ENCODE data around the gene UCK1.

Gene UCK1

DNA sequence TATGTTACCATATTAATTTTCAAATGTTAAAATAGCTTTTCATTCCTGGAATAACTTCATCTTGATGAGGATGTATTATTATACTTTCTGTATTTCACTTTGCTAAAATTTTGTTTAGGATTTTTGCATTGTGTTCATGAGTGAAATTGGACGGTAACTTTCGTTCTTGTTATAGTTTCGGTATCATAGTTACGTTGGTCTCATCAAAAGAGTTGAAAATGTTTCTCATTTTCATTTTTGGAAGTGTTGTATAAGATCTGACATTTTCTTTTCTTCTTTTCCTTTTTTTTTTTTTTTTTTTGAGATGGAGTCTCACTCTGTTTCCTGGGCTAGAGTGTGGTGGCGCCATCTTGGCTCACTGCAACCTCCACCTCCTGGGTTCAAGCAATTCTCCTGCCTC lies 34.3 kb upstream of the UCK1 start:
- H2AFZ ChIP-seq (ENCODE audit: low read depth, low read length): no peak overlapping the region
- no peaks in the 10 kb centered on the region for H3K79me2 ChIP-seq (ENCODE audit: low read length)
- no peaks in the 10 kb centered on the region; the same call in 1 of the 2 replicates for H3K9me3 ChIP-seq (ENCODE audit: insufficient read depth, low read length)
- peaks cover 20% of the 10 kb centered on the region for H3K36me3 ChIP-seq (replicated peaks; ENCODE audit: low read depth, low read length)
- no peak overlapping the region for H3K4me2 ChIP-seq (ENCODE audit: low read length)
- no peaks in the 10 kb centered on the region for H3K27me3 ChIP-seq (ENCODE audit: low read depth, low read length)
- H4K20me1 ChIP-seq (ENCODE audit: insufficient read depth, low read length): no peaks in the 10 kb centered on the region
- H3K4me3 ChIP-seq (ENCODE audit: low read length): no peak overlapping the region
- H3K27ac ChIP-seq (ENCODE audit: low read length): no peak overlapping the region
- H3K9ac ChIP-seq (ENCODE audit: low read length): no peak overlapping the region
- no peaks in the 10 kb centered on the region for H3K4me1 ChIP-seq (ENCODE audit: low read length)
- TF ChIP-seq EZH2phosphoT487 (IDR thresholded peaks at IDR 0.05; ENCODE audit: low read depth) (no peak), CTCF (IDR thresholded peaks at IDR 0.05; ENCODE audit: low read depth, low read length) (no peak)

- TF ChIP-seq EZH2phosphoT487 (IDR thresholded peaks at IDR 0.05; ENCODE audit: low read depth) (no peak), CTCF (IDR thresholded peaks at IDR 0.05; ENCODE audit: low read depth, low read length) (no peak)
These were observed 31.2 kb upstream of the UCK1 start for GRCh38 chr9:131562032-131562959.

GRCh38 chr9:131559421-131560000 lies 28.4 kb upstream of the UCK1 start:
- Histone ChIP-seq H3K27me3 (ENCODE audit: low read depth, low read length) (no peaks in the 10 kb centered on the region), H3K4me1 (ENCODE audit: low read length) (no peaks in the 10 kb centered on the region), H2AFZ (ENCODE audit: low read depth, low read length) (no peak overlapping the region), H3K79me2 (ENCODE audit: low read length) (no peaks in the 10 kb centered on the region), H3K9me3 (ENCODE audit: insufficient read depth, low read length) (no peaks in the 10 kb centered on the region; the same call in 1 of the 2 replicates), H3K9ac (ENCODE audit: low read length) (no peak overlapping the region), H3K36me3 (replicated peaks; ENCODE audit: low read depth, low read length) (no peaks in the 10 kb centered on the region), H3K4me2 (ENCODE audit: low read length) (no peak overlapping the region), H3K27ac (ENCODE audit: low read length) (no peak overlapping the region), H4K20me1 (ENCODE audit: insufficient read depth, low read length) (no peaks in the 10 kb centered on the region), H3K4me3 (ENCODE audit: low read length) (no peak overlapping the region)
- TF ChIP-seq CTCF (IDR thresholded peaks at IDR 0.05; ENCODE audit: low read depth, low read length) (0 out of 2 replicates have a peak, but pooled peaks have one; percentile 13), EZH2phosphoT487 (IDR thresholded peaks at IDR 0.05; ENCODE audit: low read depth) (no peak)

More at GRCh38 chr9:131562032-131562959, 31.2 kb upstream of the UCK1 start:
- Histone ChIP-seq H3K36me3 (replicated peaks; ENCODE audit: low read depth, low read length) (peaks cover 7% of the 10 kb centered on the region), H3K27me3 (ENCODE audit: low read depth, low read length) (no peaks in the 10 kb centered on the region), H2AFZ (ENCODE audit: low read depth, low read length) (no peak overlapping the region), H3K79me2 (ENCODE audit: low read length) (no peaks in the 10 kb centered on the region), H3K4me3 (ENCODE audit: low read length) (no peak overlapping the region), H4K20me1 (ENCODE audit: insufficient read depth, low read length) (no peaks in the 10 kb centered on the region), H3K4me2 (ENCODE audit: low read length) (no peak overlapping the region), H3K4me1 (ENCODE audit: low read length) (no peaks in the 10 kb centered on the region), H3K27ac (ENCODE audit: low read length) (no peak overlapping the region), H3K9ac (ENCODE audit: low read length) (no peak overlapping the region), H3K9me3 (ENCODE audit: insufficient read depth, low read length) (no peaks in the 10 kb centered on the region; the same call in 1 of the 2 replicates)

DNA sequence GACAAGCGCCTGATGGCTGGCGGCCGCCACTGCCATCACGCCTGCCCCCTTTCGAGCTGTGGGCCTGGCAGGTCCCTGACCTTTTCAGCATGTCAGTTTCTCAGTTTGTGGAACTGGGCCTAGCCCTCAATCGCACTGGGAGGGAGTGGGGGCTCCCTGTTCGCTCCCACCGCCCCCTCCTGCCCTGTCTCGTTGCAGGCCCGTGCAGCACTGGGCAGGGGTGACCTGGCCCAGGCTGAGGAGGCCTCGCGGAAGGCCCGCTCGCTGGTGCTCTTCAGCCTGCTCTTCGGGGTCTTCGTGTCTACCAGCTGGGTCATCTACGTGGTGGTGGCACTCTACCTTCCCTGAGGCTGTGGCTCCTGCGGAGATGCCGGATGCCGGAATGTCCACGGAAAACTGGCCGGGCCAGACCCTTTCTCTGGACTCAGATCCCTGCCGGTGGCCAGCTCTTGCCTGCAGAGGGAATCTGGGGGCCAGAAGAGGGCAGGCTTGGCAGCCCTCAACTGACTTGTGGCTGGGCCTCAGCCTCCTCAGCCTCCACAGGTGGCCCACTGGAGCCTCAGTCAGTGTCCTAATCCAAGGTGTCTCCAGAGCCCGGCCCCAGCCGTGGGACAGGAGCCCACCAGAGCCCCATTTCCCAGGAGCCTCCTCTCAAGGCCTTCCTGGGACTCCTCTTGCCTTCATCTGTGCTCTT lies 26.9 kb upstream of the UCK1 start:
- Histone ChIP-seq H3K27me3 (ENCODE audit: low read depth, low read length) (no peaks in the 10 kb centered on the region), H4K20me1 (ENCODE audit: insufficient read depth, low read length) (no peaks in the 10 kb centered on the region), H3K36me3 (replicated peaks; ENCODE audit: low read depth, low read length) (no peaks in the 10 kb centered on the region), H3K79me2 (ENCODE audit: low read length) (no peaks in the 10 kb centered on the region), H3K4me1 (ENCODE audit: low read length) (no peaks in the 10 kb centered on the region), H3K9me3 (ENCODE audit: insufficient read depth, low read length) (no peaks in the 10 kb centered on the region; the same call in 1 of the 2 replicates), H3K27ac (ENCODE audit: low read length) (no peak overlapping the region), H3K4me2 (ENCODE audit: low read length) (no peak overlapping the region), H2AFZ (ENCODE audit: low read depth, low read length) (no peak overlapping the region), H3K9ac (ENCODE audit: low read length) (no peak overlapping the region), H3K4me3 (ENCODE audit: low read length) (no peak overlapping the region)
- TF ChIP-seq CTCF (IDR thresholded peaks at IDR 0.05; ENCODE audit: low read depth, low read length): no peak
- TF ChIP-seq EZH2phosphoT487 (IDR thresholded peaks at IDR 0.05; ENCODE audit: low read depth): no peak

Data from OCI-LY3 (cell line).